GM12874 (cell line): ENCODE results near the gene REG3G.
A peak's percentile ranks its signal among the peaks of the same experiment; 100 is the strongest.

Experiments
- CTCF ChIP-seq: IDR thresholded peaks from 2 replicates; pipeline ENCODE4 v1.5.1; 2011; ENCODE audit warnings: low read depth, mild to moderate bottlenecking, control low read depth, low read length, moderate library complexity; ENCODE audit not compliant: insufficient read depth

The REG3G gene

GRCh38 chr2:79025421-79025820 is at the start of gene REG3G:
Gene REG3G, plus strand, starts transcription at chr2:79025702. Its CDS starts 392 bp downstream, at chr2:79026094.
- no peak for TF ChIP-seq CTCF

- no peak for TF ChIP-seq CTCF
Measured at GRCh38 chr2:78977661-78978145, 47.8 kb upstream of the REG3G start.

- TF ChIP-seq CTCF = no peak
Measured at GRCh38 chr2:78978340-78978739, 47.2 kb upstream of the REG3G start.

- peak; percentile 74 for TF ChIP-seq CTCF
Measured at GRCh38 chr2:78979380-78980151, 45.9 kb upstream of the REG3G start.

- TF ChIP-seq CTCF = no peak
Measured at GRCh38 chr2:78980152-78980465, 45.4 kb upstream of the REG3G start.

- no peak for TF ChIP-seq CTCF
Measured at GRCh38 chr2:78980871-78981270, 44.6 kb upstream of the REG3G start.

- TF ChIP-seq CTCF = no peak
Measured at GRCh38 chr2:78982638-78983330, 42.7 kb upstream of the REG3G start.
